ENCODE results near the gene MTMR8. TPM values are rescaled to one million over a fixed set of nuclear protein-coding genes. Genes with fewer than 3 reads are reported as not detected.

Gene MTMR8
- total RNA-seq, 4 donors from 2014 or later, result 0.88 to 2.5 (median 1.6) TPM

- no peak for TF ChIP-seq CTCF (IDR thresholded peaks at IDR 0.05; ENCODE audit: low read depth)
Observed at GRCh38 chrX:64350521-64350920, 44.7 kb downstream of the MTMR8 start.

DNA sequence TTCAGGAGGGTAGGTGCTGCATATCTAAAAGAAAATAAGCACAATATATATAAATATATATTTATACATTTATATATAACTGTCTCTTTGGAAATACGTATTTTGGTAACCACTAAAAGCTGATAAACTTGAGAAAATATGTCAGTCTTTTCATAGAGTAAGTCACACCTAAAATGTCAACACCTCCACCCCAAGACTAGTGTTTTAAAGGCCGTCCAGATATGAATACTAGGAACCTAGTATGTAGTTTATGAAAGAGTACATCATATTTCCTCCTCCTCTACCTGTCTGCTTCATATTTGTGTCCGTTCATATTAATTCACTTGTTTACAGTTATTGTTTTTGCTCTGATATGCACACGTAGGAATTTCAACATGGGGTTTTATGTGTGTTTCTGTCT lies 45.2 kb downstream of the MTMR8 start:
- TF ChIP-seq CTCF (IDR thresholded peaks at IDR 0.05; ENCODE audit: low read depth), result no peak

- no peak for TF ChIP-seq CTCF (IDR thresholded peaks at IDR 0.05; ENCODE audit: low read depth)
Observed at GRCh38 chrX:64342811-64343210, 52.4 kb downstream of the MTMR8 start.

DNA sequence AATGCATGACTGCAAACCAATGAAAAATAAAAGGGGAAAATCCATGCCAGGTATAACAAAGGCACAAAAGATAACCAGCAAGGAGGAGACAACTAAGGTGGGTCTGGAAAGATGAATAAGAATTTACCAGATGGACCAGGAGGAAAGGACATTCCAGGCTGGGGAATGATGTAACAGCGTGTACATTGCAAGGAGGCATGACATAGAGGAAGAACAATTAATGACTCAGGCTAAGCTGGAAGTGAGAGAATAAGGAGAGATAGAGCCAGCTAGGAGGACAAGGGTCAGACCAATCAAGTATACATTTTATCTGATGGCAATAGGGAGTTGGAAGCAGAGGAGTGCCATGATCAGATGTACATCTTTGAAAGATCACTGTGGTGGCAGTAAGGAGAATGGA lies 57.0 kb downstream of the MTMR8 start:
- TF ChIP-seq CTCF (IDR thresholded peaks at IDR 0.05; ENCODE audit: low read depth), result no peak

GRCh38 chrX:64334467-64334866 lies 60.8 kb downstream of the MTMR8 start:
- TF ChIP-seq CTCF (IDR thresholded peaks at IDR 0.05; ENCODE audit: low read depth), result no peak

DNA sequence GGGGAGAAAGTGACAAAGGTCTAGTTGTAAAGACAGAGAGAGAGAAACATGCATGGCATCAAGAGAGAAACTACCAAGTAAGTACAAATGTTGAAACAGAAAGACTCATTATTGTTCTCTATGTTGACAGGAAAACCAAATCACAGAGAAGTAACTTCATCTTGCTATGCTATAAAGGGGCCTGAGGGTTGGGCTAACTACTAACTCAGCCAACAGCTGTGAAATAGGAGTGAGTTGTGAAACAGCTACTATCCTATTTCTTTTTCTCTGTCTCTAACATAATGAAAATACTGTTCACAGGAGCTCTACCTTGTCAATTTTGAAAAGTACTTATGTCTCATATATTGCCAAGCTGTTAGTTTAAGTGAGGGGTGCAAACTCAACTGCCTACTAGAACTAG lies 65.0 kb downstream of the MTMR8 start:
- TF ChIP-seq CTCF (IDR thresholded peaks at IDR 0.05; ENCODE audit: low read depth), result no peak

DNA sequence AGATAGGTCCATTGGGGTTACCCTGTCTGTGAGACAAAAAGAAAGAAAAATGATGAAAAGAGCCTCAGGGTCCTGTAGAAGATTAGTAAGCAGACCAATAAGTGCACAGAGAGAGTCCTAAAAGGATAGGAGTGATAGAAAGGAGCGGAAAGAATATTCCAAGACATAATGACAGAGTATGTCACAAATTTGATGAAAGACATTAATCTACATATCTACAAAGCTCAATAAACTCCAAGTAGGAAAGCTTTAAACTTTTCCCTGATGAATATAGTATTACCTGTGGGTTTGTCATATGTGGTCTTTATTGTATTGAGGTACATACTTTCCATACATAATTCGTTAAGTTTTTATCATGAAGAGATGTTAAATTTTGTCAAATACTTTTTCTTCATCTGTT lies 73.7 kb downstream of the MTMR8 start:
- no peak for TF ChIP-seq CTCF (IDR thresholded peaks at IDR 0.05; ENCODE audit: low read depth)

Data from subcutaneous adipose tissue (tissue), 4 donors.